Activated CD4-positive, alpha-beta T cell treated with anti-CD3 and anti-CD28 coated beads, Interleukin-2, Interleukin-4, amounts not matched to agents 100 ng/mL and 50 ng/mL, durations not matched to agents 16 hours and 8 hours (primary cell): ENCODE measurements around the gene ATG7.
"Not testable (repeated sequence)": the region's sequence is repeated elsewhere in the genome, so short reads cannot be mapped to it uniquely, and the experiment has no call there.

ENCODE experiments used
- DNase-seq: peaks from one replicate; pipeline ENCODE4 v3.0.0-alpha.2; 2020; ENCODE audit warnings: low spot score

The ATG7 gene

DNA sequence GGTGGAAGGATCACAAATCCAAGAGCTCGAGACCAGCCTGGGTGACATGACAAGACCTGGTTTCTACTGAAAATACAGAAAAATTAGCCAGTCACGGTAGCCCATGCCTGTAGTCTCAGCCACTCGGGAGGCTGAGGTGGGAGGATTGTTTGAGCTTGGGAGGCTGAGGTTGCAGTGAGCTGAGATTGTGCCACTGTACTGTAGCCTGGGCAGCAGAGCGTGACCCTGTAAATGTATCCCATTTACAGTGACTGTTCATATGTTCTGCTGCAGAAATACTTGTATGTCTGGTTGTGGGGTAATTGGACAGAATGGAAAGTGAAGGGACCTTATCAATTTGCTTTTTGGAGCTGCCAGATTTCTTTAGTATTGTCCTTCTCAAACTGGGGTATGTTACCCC is 24.9 kb downstream of the ATG7 start:
- DNase-seq: no peak

DNA sequence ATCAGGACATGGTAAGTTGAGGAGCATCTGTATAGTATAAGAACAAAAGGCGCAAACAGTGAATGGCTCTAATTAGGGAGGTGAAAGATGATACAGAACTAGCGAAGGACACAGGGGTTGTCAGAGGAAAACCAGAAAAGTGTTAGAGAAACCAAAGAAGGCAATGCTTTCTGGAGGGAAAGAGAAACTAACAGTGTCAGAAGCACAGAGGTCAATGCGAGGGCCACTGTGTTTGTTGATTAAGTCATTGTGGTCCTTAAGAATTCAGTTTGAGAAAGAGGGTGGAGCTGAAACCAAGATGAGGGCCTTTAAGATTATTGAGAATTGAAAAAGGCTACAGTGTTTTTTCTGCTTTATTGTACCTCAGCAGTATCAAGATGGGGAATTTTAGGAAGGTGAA is 28.8 kb downstream of the ATG7 start:
- DNase-seq: peak; percentile 36

DNA sequence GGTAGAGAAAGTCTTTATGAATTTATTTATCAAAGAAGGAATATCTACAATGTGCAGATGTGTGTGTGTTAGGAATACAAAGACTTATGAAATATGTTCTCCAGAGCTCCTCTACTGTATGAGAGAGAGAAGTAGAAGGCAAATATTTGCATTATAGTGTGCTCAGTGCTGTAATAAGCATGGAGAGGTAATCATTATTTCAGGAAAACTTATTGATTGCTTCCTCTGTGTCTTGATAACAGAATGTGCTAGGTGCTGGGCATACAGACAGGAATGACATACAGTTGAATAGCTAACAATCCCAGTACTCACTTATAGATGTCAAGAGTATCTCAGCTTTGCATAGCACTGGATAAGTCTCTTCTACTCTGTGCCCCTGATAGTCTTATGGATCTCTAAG is 30.2 kb downstream of the ATG7 start:
- DNase-seq: no peak

DNA sequence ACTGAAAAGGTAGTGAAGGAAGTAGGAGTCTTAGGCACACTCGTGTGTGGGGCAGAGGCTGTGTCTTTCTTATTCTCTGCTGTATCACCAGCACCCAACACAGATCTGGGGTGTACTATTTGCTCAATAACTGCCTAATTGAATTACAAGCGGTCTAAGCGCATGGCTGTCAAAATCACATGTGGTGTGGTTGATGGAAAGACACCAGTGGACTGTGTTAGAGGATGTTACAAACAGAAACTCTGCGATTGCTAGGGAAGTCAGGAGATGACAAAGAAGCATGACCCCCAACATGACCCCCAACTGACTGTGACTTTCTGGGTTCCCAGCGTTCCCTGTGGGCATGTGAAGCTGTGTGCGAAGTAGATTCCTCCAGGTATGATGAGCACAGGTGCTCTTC is 32.0 kb downstream of the ATG7 start:
- DNase-seq: no peak

DNA sequence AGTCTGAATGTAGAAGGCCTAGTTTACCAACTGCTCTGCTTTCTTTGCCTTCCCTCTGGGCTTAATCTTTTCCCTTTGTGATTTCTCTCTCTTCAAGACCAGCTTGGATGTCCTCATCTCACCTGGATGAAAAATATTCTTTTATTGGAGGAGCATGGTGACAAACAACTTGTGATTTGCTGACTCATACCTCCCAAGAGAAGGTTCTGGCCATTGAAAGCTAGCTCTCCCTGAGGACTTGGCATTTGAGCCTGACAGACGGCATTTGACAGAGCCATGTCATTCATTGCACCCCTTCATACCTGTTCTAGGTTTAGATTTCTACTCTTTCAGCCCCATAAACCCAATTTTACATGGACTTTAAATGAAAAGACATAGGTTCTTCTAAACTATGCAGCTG is 33.3 kb downstream of the ATG7 start:
- DNase-seq: no peak

DNA sequence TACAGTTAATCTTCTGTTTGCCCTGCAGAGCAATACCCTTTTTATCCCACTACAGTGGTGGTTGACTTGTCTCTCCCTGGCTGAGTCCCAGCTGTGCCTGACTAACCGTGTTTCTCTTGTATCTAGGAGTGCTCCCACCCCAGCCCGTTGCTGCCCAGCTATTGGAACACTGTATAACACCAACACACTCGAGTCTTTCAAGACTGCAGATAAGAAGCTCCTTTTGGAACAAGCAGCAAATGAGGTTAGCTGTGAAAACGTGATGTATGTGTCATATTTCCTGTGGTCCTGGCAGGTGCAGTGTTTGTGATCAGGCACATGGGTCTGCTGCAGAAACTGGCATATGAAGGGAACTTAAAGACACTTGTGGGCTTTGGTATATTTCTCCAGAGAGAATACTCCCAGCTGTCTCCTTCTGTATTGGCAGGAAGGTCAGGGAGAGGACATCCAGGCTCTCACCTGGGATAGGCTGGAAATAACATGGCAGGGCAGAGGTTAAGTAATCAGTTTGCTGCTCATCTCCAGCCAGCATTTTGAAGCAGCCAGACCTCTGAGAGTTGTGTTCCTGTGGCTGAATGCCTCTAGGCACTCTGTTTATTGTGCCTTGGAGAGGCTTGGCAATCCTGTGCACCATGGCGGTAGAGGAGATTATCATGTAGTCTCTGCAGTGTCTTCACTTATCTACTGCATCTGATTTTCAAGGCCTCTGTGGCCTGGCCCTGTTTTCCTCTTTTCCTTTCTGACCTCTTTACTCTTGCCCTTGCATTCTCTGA is 34.8 kb downstream of the ATG7 start:
- DNase-seq: peak; percentile 75

DNA sequence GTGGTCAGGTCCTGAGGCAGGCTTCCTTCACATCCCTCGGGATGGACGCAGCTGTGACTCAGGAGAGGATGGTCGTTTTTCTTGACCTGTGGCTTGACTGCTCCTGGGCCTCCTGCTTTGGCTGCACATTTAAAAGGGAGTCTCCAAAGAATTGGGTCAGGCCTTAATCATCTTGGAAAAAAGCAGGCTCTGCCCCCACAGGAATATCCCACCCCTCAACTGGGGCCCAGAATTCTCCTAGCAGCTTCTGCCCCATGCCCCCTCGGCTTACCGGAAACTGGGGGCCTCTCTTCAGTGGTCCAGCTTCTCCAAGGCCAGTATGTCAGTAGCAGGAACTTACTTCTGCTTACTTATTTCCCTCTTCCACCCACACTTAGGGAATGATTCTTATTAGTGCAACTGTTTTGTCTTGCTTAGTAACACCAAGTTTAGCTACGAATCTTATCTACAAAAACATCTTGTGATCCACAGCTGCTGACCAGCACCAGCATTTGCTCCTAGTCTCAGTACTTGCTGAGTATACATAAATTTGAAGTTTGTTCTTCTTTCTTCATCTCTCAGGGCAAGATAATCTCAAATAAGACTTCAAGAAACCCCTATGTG is 35.7 kb downstream of the ATG7 start:
- DNase-seq: no peak

DNA sequence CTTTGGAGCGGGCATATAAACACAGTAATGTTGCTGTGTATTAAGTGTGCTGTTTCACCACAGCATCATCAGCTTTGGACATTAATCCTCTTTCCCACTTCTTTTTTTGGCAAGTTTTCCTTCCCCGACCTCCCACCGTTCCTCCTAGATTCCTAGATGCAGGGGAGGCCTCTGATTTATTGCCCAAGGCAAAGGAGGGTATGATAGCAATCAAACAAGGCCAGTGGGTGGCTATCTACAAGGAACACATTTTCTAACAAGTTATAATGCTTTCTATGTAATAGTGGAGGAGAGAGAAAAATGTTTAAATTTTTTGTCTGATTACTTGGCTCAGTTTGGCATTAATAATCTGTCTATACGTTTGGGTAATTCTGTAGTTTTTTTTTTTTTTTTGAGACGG is 38.1 kb downstream of the ATG7 start:
- no peak for DNase-seq

DNA sequence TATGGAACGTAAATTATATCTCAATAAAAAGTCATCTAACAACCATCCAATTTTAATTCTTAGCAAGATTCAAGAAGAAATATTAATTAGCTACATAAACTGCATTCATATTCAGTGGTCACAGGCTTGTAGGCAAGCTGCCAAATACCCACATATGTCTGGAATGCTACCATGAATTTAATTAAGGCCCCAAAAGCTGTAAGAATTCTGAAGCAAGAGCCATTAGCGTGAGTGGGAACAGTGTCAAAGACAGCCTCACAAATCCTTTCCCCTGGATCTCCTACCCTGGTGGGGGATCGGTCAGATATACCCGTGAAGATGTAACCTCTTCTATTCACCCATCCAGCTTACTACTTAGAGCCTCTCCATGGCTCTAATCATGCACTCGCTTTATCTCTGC is 40.0 kb downstream of the ATG7 start:
- no peak for DNase-seq

DNA sequence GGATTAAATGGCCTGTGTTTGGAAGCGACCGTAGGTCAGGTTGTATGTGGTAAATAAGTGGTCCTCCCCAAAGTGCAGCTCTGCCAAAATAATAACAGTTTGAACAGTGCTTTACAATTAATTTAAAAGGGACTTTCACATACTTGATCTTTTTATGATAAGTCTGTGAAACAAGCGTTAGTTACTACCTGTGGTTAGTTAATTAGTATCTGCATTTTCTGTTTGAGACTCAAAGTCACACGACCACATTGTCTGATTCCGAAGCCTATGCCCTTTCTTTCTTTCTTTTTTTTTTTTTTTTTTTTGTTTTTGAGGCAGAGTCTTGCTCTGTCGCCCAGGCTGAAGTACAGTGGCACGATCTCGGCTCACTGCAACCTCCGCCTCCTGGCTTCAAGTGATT is 45.1 kb downstream of the ATG7 start:
- DNase-seq: no peak

DNA sequence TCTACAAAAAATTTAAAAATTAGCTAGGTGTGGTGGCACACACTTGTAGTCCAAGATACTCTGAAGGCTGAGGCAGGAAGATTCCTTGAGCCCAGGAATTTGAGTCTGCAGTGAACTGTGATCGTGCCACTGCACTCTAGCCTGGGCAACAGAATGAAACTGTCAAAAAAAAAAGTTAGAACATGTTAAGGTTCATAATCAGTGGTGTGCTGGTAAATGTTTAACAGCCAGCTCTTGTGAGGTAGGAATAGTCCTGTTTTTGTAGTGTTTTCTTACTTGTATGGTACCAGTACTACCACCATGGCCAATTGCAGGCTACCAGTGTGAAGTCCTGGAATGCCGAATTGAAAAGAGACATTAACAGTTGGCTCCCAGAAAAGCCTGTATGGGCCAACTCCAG is 50.7 kb downstream of the ATG7 start:
- DNase-seq: no peak

DNA sequence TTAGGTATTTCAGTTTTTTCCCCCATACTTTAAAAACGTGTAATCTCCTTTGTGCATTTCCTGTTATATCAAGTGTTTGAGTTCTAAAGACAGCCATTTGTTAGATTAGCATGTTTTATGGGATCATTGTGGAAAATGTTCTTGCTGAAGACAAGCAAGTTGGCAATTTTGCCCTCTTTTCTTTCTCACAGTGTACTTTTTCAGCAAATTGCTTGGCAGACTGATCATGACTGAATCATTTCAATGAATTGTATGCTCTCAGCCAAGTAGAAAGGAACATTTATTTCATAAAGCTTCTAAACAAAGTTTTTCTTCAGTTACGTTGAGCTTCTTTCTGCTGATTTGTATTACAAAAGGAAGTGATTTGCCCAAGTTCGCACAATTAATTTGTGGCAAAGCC is 51.6 kb downstream of the ATG7 start:
- no peak for DNase-seq

DNA sequence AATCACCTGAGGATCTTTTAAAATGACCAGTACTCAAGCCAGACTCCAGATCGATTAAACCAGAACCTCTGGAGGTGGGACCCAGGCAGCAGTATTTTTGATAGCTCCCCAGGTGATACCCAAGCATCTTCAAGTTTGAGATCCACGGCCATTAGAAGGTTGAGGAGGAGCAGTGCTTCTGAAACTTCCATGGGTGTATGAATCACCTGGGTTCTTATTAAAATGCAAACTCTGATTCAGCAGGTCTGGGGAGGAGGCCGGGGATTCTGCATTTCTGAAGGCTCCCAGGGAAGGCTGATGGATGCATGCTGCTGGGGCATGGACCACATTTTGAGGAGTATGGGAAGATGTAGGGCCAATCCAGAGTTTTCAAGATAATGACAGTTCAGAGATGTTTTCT is 55.4 kb downstream of the ATG7 start:
- no peak for DNase-seq

DNA sequence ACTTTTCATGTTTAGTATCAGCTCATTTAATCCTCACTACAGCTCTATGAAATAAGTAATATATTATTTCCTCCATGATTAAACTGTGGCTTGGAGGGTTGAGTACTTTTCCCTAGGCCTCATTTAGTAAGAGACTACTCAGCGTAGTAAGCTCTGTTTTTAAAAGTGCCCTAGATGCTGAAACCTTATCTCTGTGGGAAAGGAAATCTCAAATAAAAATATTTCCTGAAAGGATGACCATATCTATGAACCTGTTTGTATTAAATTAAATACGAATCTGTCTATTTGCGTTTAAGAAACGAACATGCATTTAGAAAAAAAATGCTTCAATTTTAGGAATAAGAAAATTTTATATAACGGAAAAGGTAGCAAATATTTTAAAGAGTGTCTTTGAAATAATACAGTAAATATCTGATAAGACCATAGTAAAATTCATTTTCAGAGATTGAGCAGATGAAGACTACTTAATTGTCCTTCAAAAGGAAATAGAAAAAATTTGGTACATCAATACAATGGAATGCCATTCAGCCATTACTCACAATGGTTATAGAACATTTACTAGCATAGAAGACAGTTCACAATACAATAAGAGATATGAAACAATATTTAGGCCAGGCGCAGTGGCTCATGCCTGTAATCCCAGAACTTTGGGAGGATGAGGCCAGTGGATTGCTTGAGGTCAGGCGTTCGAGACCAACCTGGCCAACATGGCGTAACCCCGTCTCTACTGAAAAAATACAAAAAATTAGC is 56.2 kb downstream of the ATG7 start:
- no peak for DNase-seq

DNA sequence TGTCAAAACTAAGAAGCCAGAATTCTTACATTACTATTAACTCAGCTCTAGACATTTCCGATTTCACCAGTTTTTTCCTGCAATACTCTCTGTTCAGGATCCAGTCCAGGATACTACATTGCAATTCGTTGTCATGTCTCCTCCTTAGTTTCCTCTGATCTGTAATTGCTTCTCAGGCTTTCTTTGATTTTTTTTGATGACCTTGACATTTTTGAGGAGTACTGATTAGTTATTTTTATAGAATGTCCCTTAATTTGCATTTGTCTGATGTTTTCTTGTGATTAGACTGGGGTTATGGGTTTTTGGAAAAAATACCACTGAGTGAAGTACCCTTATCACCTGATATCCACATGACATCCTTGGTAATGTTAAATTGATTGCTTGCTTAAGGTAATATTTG is 57.6 kb downstream of the ATG7 start:
- no peak for DNase-seq

DNA sequence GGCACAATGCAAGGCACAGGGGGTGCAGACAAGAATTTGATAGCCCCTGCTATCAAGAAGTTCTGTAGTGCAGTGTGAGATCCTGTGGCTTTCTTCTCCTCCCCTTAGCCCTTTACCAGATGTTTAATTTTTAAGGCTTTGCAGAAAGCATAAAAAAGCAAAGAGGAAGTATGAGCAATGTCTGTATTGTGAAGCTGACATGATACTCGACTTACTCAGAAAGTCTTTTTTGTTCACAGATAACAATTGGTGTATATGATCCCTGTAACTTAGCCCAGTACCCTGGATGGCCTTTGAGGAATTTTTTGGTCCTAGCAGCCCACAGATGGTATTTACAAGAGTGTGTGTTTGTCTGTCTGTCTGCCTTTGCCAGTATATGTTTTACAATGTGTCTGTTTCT is 58.9 kb downstream of the ATG7 start:
- DNase-seq: peak; percentile 27

DNA sequence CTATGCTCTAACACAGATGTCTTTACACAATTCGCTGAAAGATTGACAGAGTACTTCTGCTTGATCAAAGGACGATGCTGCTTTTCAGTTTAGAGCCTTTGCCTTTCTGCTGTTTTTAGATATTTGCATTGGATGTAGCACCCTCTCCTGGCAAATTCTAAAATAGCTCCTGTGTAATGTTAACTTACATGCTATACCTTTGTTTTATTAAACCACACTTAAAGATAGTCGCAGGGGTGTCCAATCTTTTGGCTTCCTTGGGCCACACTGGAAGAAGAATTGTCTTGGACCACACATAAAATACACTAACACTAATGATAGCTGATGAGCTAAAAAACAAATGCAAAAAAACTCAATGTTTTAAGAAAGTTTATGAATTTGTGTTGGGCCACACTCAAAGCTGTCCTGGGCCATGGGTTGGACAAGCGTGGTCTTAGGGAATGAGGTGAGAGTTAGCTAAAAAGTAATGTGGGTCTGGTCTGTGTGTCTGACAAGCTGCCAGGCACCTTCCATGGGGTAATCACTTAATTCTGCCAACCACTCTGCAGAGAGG is 62.9 kb downstream of the ATG7 start:
- DNase-seq: peak; percentile 68

DNA sequence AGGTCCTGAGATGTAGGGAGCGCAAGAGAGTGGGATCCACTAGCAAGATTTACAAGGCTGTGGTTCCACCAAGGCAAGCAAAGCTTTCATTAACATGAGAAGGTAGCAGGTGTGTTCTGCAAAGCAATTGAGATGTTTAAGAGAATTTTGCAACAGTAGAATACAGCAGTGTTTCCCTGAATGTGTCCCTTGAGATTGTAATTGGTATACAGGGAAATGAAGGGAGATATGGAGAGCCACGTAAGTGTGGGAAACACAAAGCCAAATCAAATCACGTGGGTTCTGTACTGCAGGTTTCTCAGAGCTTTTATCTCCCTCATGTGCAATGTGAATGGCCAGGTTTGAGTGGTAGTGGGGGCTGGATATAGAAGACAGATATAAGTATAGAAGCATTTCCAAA is 67.3 kb downstream of the ATG7 start:
- DNase-seq: no peak

DNA sequence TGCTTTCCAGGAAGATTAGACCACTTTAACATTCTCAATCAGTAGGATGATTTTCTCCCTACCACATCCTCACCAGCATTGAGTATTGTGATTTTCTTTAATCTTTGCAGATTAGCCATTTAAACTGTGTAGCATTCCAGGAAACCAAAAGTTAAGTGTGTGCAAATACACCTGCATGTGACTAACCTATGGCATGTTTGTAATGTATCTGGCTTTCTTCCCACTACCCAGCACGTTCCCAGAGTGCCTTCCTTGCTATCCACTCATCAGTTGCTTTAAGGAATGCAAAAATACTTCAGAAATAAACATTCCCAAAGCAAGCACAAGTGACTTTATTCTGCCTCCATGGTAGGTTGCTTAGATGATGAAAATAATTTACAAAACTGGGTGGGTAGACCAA is 74.2 kb downstream of the ATG7 start:
- DNase-seq: no peak

DNA sequence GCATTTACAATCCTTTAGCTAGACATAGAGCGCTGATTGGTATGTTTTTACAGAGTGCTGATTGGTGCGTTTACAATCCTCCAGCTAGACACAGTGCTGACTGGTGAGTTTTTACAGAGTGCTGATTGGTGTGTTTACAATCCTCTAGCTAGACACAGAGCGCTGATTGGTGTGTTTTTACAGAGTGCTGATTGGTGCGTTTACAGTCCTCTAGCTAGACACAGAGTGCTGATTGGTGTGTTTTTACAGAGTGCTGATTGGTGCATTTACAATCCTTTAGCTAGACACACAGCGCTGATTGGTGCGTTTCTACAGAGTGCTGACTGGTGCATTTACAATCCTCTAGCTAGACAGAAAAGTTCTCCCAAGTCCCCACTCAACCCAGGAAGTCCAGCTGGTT is 76.7 kb downstream of the ATG7 start:
- DNase-seq: not testable (repeated sequence)

DNA sequence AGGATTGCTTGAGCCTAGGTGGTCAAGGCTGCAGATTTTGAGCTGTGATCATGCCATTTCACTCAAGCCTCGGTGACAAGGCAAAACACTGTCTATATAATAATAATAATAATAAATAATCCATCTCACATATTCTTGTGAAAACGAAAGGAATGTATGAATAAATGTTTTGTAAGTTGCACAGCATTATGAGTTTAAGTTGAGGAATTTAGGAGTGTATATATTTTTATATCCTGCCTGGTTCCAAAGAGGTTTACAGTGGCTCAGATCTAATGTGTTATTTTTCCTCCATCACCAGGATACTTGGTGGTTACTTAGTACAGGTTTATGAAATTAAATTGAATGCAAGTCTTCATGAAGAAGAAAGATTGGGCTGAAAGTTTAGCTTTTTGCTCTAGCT is 77.2 kb downstream of the ATG7 start:
- no peak for DNase-seq

DNA sequence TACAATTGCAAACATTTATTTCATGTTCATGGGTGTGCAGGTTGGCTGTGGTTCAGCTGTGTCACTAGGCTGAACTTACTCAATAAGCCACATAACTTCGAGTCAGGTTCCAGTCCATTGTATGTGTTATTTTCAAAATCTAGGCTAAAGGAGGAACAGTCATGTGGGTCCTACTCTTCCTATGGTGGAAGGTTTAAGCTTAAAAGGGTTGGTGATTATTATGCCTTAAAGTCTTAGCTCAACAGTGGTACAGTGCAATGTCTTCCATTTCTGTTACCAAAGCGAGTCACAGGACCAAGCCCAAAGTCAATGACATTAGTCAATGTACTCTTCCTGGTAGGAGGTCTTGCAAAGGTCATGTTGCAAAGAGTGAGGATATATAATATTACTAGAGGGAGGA is 78.2 kb downstream of the ATG7 start:
- DNase-seq: no peak

DNA sequence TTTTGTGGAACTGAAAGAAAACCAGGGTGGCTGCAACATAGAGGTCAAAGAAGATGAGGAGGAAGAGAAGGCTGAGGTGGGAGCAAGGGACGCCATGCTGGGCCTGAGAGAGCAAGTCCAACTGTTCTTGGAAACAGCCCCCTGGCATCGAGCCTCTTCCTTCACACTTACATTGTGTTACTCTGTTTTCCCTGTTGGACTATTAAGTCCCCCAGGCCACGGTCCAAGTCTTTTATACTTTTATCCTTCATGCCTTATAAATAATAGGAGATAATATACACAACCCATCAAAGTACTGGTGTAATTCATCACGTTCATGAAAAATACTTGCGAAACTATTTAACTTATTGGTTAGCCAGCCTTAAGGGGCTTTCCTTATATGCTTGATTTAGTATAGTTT is 79.3 kb downstream of the ATG7 start:
- DNase-seq: no peak
